SK-N-SH (cell line): Measurements from ENCODE around the gene DNAH9.

Source experiments
- CHD2 ChIP-seq: fragments of 150-350 bp; IDR thresholded peaks from 2 replicates; pipeline ENCODE4 v1.6.1; 2018; ENCODE audit warnings: low read length; ENCODE audit not compliant: partially characterized antibody
- CTCF ChIP-seq: fragments of 200-600 bp; sonication (generic); IDR thresholded peaks from 2 replicates; pipeline ENCODE4 v1.6.1; 2017; ENCODE audit warnings: antibody characterized with exemption, mild to moderate bottlenecking, moderate library complexity
- EP300 ChIP-seq, 2 experiments: IDR thresholded peaks; 2 replicates each; pipeline versions ENCODE4 v1.4.0 to v1.6.1; 2012; ENCODE audit warnings: borderline replicate concordance in 1 of 2, low read depth in 1 of 2, low read length in 1 of 2
- EZH2phosphoT487 ChIP-seq: fragments of 200-600 bp; sonication (generic); IDR thresholded peaks from 2 replicates; pipeline ENCODE4 v1.6.1; 2017; ENCODE audit warnings: low read depth, mixed run types, mild to moderate bottlenecking, antibody characterized with exemption, moderate library complexity, borderline replicate concordance
- POLR2AphosphoS5 ChIP-seq: IDR thresholded peaks from 2 replicates; pipeline ENCODE4 v1.6.1; 2012; ENCODE audit warnings: low read depth, low read length
- RAD21 ChIP-seq: IDR thresholded peaks from 2 replicates; pipeline ENCODE4 v1.6.1; 2012; ENCODE audit warnings: mild to moderate bottlenecking, low read length
- SIN3A ChIP-seq: IDR thresholded peaks from 2 replicates; pipeline ENCODE4 v1.6.1; 2012; ENCODE audit warnings: low read depth, mild to moderate bottlenecking, low read length, moderate library complexity, borderline replicate concordance
- SMC3 ChIP-seq: IDR thresholded peaks from 2 replicates; pipeline ENCODE4 v1.6.1; 2012; ENCODE audit warnings: low read depth, low read length, improper control_type of control experiment
- TCF12 ChIP-seq: IDR thresholded peaks from 2 replicates; pipeline ENCODE4 v1.4.0; 2012
- USF2 ChIP-seq: fragments of 150-350 bp; IDR thresholded peaks from 2 replicates; pipeline ENCODE4 v1.6.1; 2017; ENCODE audit warnings: antibody characterized with exemption, low read length, low read depth, borderline replicate concordance

GRCh38 chr17:11928436-11928835, 330.2 kb downstream of the DNAH9 start:
- TF ChIP-seq CTCF (no peak), EZH2phosphoT487 (no peak), EP300 (IDR thresholded peaks at IDR 0.05; ENCODE audit: borderline replicate concordance in 1 of 2, low read depth in 1 of 2, low read length in 1 of 2) (no peak), POLR2AphosphoS5 (no peak), SMC3 (no peak), TCF12 (no peak), RAD21 (no peak), USF2 (no peak), SIN3A (no peak), CHD2 (no peak)
